Smooth muscle cell of the umbilical artery (primary cell): ENCODE results near the gene RHBDL2. TPM values are rescaled to one million over a fixed set of nuclear protein-coding genes. Genes with fewer than 3 reads are reported as not detected.

ENCODE experiments used
- total RNA-seq: library from RNA; depleted of rRNA; stranded (reverse); fragments of >200 nt; gene quantifications from 2 replicates; pipeline ENCODE4 v1.2.3, GENCODE V29; 2014

Gene RHBDL2, protein sequence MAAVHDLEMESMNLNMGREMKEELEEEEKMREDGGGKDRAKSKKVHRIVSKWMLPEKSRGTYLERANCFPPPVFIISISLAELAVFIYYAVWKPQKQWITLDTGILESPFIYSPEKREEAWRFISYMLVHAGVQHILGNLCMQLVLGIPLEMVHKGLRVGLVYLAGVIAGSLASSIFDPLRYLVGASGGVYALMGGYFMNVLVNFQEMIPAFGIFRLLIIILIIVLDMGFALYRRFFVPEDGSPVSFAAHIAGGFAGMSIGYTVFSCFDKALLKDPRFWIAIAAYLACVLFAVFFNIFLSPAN
- 0.30 and 3.8 TPM in 2 replicates for total RNA-seq

GRCh38 chr1:38941527-38942019, at the start of gene RHBDL2:
Gene RHBDL2, minus strand, starts transcription at chr1:38941830. Its CDS starts 22,618 bp downstream, at chr1:38919212.

GRCh38 chr1:38990738-38991637, 49.4 kb upstream of the RHBDL2 start, which contains the start of gene AKIRIN1:
Gene AKIRIN1, plus strand, starts transcription at chr1:38991276. Its CDS starts 105 bp downstream, at chr1:38991381.

GRCh38 chr1:38881487-38881886, 60.1 kb downstream of the RHBDL2 start, which contains the start of gene GJA9:
Gene GJA9, minus strand, starts transcription at chr1:38881587. Its CDS starts 5,489 bp downstream, at chr1:38876098.

GRCh38 chr1:38873027-38873969, 68.3 kb downstream of the RHBDL2 start, which contains the start of gene MYCBP:
Gene MYCBP, minus strand, starts transcription at chr1:38873348. Its CDS starts 43 bp downstream, at chr1:38873305.

GRCh38 chr1:38859561-38860453, 81.8 kb downstream of the RHBDL2 start, which contains the start of gene RRAGC:
Gene RRAGC, minus strand, starts transcription at chr1:38859772. Its CDS starts 126 bp downstream, at chr1:38859646.

Other genes with a start within 250 kb of the RHBDL2 start
- 30.6 and 32.1 TPM in 2 replicates for gene RRAGC, start 82.1 kb downstream of the RHBDL2 start, total RNA-seq
- 9.2 and 14.8 TPM in 2 replicates for gene MYCBP, start 68.5 kb downstream of the RHBDL2 start, total RNA-seq
- gene GJA9, start 60.2 kb downstream of the RHBDL2 start, total RNA-seq = not detected in 2 replicates
- 56.4 and 82.3 TPM in 2 replicates for gene AKIRIN1, start 49.4 kb upstream of the RHBDL2 start, total RNA-seq
- gene NDUFS5, start 84.5 kb upstream of the RHBDL2 start, total RNA-seq = 545 and 622 TPM in 2 replicates